ENCODE measurements around the gene PSMA3.

PSMA3 gene

GRCh38 chr14:58272588-58273372 is 28.1 kb downstream of the PSMA3 start:
- peak; percentile 41 for DNase-seq

GRCh38 chr14:58274881-58275280 is 30.2 kb downstream of the PSMA3 start:
- no peak for DNase-seq

- DNase-seq: no peak
Observed at GRCh38 chr14:58275527-58276190, 31.0 kb downstream of the PSMA3 start.

- DNase-seq: no peak
Observed at GRCh38 chr14:58276208-58276607, 31.6 kb downstream of the PSMA3 start.

GRCh38 chr14:58278177-58278576 is 33.5 kb downstream of the PSMA3 start:
- no peak for DNase-seq

GRCh38 chr14:58280954-58281787 is 36.5 kb downstream of the PSMA3 start:
- DNase-seq: peak; percentile 97

GRCh38 chr14:58281969-58282368 is 37.3 kb downstream of the PSMA3 start:
- peak; percentile 89 for DNase-seq

GRCh38 chr14:58282925-58283593 is 38.4 kb downstream of the PSMA3 start:
- no peak for DNase-seq

GRCh38 chr14:58283730-58284129 is 39.1 kb downstream of the PSMA3 start:
- no peak for DNase-seq

GRCh38 chr14:58285132-58285531 is 40.5 kb downstream of the PSMA3 start:
- DNase-seq: no peak

- no peak for DNase-seq
Observed at GRCh38 chr14:58287607-58288042, 43.0 kb downstream of the PSMA3 start.

- no peak for DNase-seq
Observed at GRCh38 chr14:58288106-58288792, 43.6 kb downstream of the PSMA3 start.

GRCh38 chr14:58291646-58292045 is 47.0 kb downstream of the PSMA3 start:
- no peak for DNase-seq

GRCh38 chr14:58292187-58292586 is 47.5 kb downstream of the PSMA3 start:
- no peak for DNase-seq

- DNase-seq: no peak
Observed at GRCh38 chr14:58294201-58294600, 49.6 kb downstream of the PSMA3 start.

- no peak for DNase-seq
Observed at GRCh38 chr14:58296726-58297125, 52.1 kb downstream of the PSMA3 start.

- DNase-seq: no peak
Observed at GRCh38 chr14:58297412-58297761, 52.7 kb downstream of the PSMA3 start.

- DNase-seq: peak; percentile 100
Observed at GRCh38 chr14:58297762-58298476, 53.3 kb downstream of the PSMA3 start.

- DNase-seq: no peak
Observed at GRCh38 chr14:58298477-58299400, 54.1 kb downstream of the PSMA3 start, which contains the start of gene ARID4A. Gene ARID4A, plus strand, starts transcription at chr14:58298555. Its CDS starts 1,300 bp downstream, at chr14:58299855.
